Measurements from ENCODE around the gene TMEM233. TPM values are rescaled to one million over a fixed set of nuclear protein-coding genes. Genes with fewer than 3 reads are reported as not detected.

TMEM233 gene
- total and polyA plus RNA-seq, 9 of the 15 experiments (the other 6 are each of a cell fraction or from before 2014, with no cell fraction given), result 0.04 to 0.17 (median 0.07) TPM; not detected in 2

DNA sequence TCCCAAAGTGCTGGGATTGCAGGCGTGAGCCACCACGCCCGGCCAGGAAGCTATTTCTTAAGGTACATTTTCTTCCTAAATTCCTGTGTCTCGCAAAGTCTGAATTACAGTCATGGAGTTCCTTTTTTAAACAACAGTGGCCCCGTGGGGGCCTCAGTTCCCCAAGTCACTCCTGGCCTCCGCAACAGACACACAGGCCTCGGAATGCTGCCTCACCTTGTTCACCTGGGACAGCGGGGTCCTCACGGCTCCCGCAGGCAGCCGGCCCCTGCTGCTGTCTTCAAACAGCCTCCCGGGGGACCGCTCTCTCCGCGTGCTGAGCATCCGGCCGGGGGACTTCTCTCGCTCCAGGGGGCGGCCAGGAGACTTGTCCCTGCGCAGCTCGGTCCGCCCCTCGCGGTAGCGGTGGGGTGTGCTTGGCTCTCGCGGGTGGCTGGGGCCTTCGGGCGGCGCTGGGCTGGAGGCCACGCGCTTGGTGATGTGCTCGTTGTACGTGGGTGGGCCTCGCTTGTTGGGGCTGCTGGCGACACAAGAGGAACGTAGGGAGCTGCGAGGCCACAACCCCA is 96.4 kb downstream of the TMEM233 start:
- WGBS (ENCODE audit: insufficient coverage, low coverage, missing lambda C conversion rate), result 97% methylated on average over 24 of the region's 38 CpGs
- no peak for DNase-seq (ENCODE audit: extremely low read depth in 1 of 4, low spot score in 3 of 4)
- H3K36me3 ChIP-seq (ENCODE audit: control insufficient read depth, insufficient read depth, low read length), result peaks cover 48% of the 10 kb centered on the region
- no peak overlapping the region for H3K4me3 ChIP-seq
- in situ Hi-C loops (cut with MboI), result no loop called here
- H3K79me2 ChIP-seq (ENCODE audit: control insufficient read depth, insufficient read depth, low read length), result no peaks in the 10 kb centered on the region
- H2AFZ ChIP-seq (ENCODE audit: low read depth, low read length), result no peak overlapping the region
- H3K9me3 ChIP-seq (replicated peaks; ENCODE audit: control insufficient read depth, insufficient read depth, low read depth, low read length), result no peaks in the 10 kb centered on the region
- no peak for ATAC-seq
- ChIA-PET POLR2A (interaction anchor here (0.7 to 3.1 kb wide), 2 partner anchors 10 to 15 kb away, joined by 3 to 16 read pairs; no protein-coding TSS in a partner anchor), CTCF (ENCODE audit: low intra/inter-chr PET ratio) (no interaction called here)
- FAIRE-seq, result no peak
- peaks cover 0 to 3% of the 10 kb centered on the region in 2 experiments; a peak in 1 of 5 replicates for H3K4me1 ChIP-seq (replicated peaks in 1 of 2; ENCODE audit: control insufficient read depth in 2 of 2, insufficient read depth in 2 of 2, low read length in 2 of 2)
- no peaks in the 10 kb centered on the region for H3K27me3 ChIP-seq (ENCODE audit: control insufficient read depth in 2 of 2, insufficient read depth in 2 of 2, low read length in 2 of 2)
- no peaks in the 10 kb centered on the region for H3K9me1 ChIP-seq (ENCODE audit: control insufficient read depth, insufficient read depth, low read length)
- H3K4me2 ChIP-seq (ENCODE audit: insufficient read depth, low read length), result no peak overlapping the region
- no peak for TF ChIP-seq ILF3 (IDR thresholded peaks at IDR 0.05; ENCODE audit: borderline replicate concordance)
- no peak for TF ChIP-seq THRB (CRISPR knock-in tag; conservative IDR thresholded peaks at IDR 0.05)
- no peak for TF ChIP-seq ZSCAN32 (CRISPR knock-in tag; IDR thresholded peaks at IDR 0.05)
- TF ChIP-seq ZNF41 (CRISPR knock-in tag; conservative IDR thresholded peaks at IDR 0.05), result no peak
- TF ChIP-seq TFE3 (CRISPR knock-in tag; IDR thresholded peaks at IDR 0.05), result no peak
- TF ChIP-seq ZBTB33 (CRISPR knock-in tag; IDR thresholded peaks at IDR 0.05), result 0 out of 2 replicates have a peak, but pooled peaks have one; percentile 43
- TF ChIP-seq ZNF77 (CRISPR knock-in tag; IDR thresholded peaks at IDR 0.05), result no peak
- TF ChIP-seq RFX5 (IDR thresholded peaks at IDR 0.05; ENCODE audit: low read depth, low read length), result no peak
- intact Hi-C loops (cut with micrococcal nuclease), result no loop called here
- no peak overlapping the region for H3K27ac ChIP-seq (ENCODE audit: extremely low read depth, low read depth, low read length)
- H4K20me1 ChIP-seq (replicated peaks; ENCODE audit: control insufficient read depth, insufficient read depth, low read length), result no peaks in the 10 kb centered on the region
- no TSS peak for BruUV-seq (replicated peaks)
- no peak overlapping the region for H3K9ac ChIP-seq (ENCODE audit: insufficient read depth in 1 of 2, low read depth in 2 of 2, low read length in 2 of 2)

Measured in K562 (cell line).